ENCODE data around the gene JADE3. TPM values are rescaled to one million over a fixed set of nuclear protein-coding genes. Genes with fewer than 3 reads are reported as not detected.

The JADE3 gene
- total and polyA plus RNA-seq, 11 donors: 1.4 to 11.2 (median 5.9) TPM

GRCh38 chrX:46957297-46957696 is 45.1 kb downstream of the JADE3 start:
- 57 to 65% (median 63%) methylated on average over 3 of the region's 3 CpGs for WGBS, 4 donors

GRCh38 chrX:46959101-46959500 is 46.9 kb downstream of the JADE3 start:
- TF ChIP-seq POLR2A (IDR thresholded peaks at IDR 0.05) (no peak), CTCF (IDR thresholded peaks at IDR 0.05) (no peak)
- Histone ChIP-seq H3K36me3 (no peaks in the 10 kb centered on the region), H3K9me3 (no peaks in the 10 kb centered on the region), H3K4me3 (no peak overlapping the region), H3K4me1 (peaks cover 0 to 16% (median 2%) of the 10 kb centered on the region in 12 donors), H3K27ac (no peak overlapping the region), H3K27me3 (peaks cover 0 to 25% (median 0%) of the 10 kb centered on the region in 9 donors)
- DNase-seq (no peak), ATAC-seq (peak in 1 of 4 donors; percentile 29)
- 29 to 45% (median 37%) methylated on average over 2 of the region's 2 CpGs for WGBS, 4 donors
- intact Hi-C loops (cut with DNase I): loop anchor here in 1 of 10 donors (5.0 kb wide), 1 partner anchor 37 kb away; no protein-coding TSS in a partner anchor

More at GRCh38 chrX:46957297-46957696, 45.1 kb downstream of the JADE3 start:
- H3K27ac ChIP-seq: no peak overlapping the region
- no peaks in the 10 kb centered on the region for H3K9me3 ChIP-seq
- ATAC-seq: no peak
- H3K4me1 ChIP-seq: peaks cover 0 to 25% (median 8%) of the 10 kb centered on the region in 12 donors
- intact Hi-C loops (cut with DNase I): loop anchor here in 1 of 10 donors (5.0 kb wide), 1 partner anchor 35 kb away; no protein-coding TSS in a partner anchor
- no peak for DNase-seq
- TF ChIP-seq CTCF (IDR thresholded peaks at IDR 0.05) (no peak), POLR2A (IDR thresholded peaks at IDR 0.05) (no peak)
- no peaks in the 10 kb centered on the region for H3K36me3 ChIP-seq
- H3K27me3 ChIP-seq: peaks cover 0 to 19% (median 0%) of the 10 kb centered on the region in 9 donors
- no peak overlapping the region for H3K4me3 ChIP-seq

- ATAC-seq (peak in 3 of 4 donors; percentile 15 to 42 (median 20)), DNase-seq (no peak)
- H3K9me3 ChIP-seq: no peaks in the 10 kb centered on the region
- intact Hi-C loops (cut with DNase I): loop anchor here in 2 of 10 donors (5.0 kb wide), 2 partner anchors 38 to 43 kb away; no protein-coding TSS in a partner anchor
- peaks cover 0 to 25% (median 0%) of the 10 kb centered on the region in 9 donors for H3K27me3 ChIP-seq
- H3K4me3 ChIP-seq: no peak overlapping the region
- TF ChIP-seq POLR2A (IDR thresholded peaks at IDR 0.05): no peak
- no peak for TF ChIP-seq CTCF (IDR thresholded peaks at IDR 0.05)
- H3K27ac ChIP-seq: no peak overlapping the region
- H3K4me1 ChIP-seq: peaks cover 0 to 8% (median 0%) of the 10 kb centered on the region in 12 donors
- no peaks in the 10 kb centered on the region for H3K36me3 ChIP-seq
- 56 to 77% (median 63%) methylated on average over 3 of the region's 3 CpGs for WGBS, 4 donors
These were observed 47.9 kb downstream of the JADE3 start for GRCh38 chrX:46959985-46960700.

GRCh38 chrX:46961097-46961496 is 48.9 kb downstream of the JADE3 start:
- DNase-seq (no peak), ATAC-seq (no peak)
- Histone ChIP-seq H3K4me3 (no peak overlapping the region), H3K36me3 (no peaks in the 10 kb centered on the region), H3K27me3 (peaks cover 0 to 27% (median 0%) of the 10 kb centered on the region in 9 donors), H3K27ac (no peak overlapping the region), H3K9me3 (no peaks in the 10 kb centered on the region), H3K4me1 (peaks cover 0 to 9% (median 0%) of the 10 kb centered on the region in 12 donors)
- TF ChIP-seq POLR2A (IDR thresholded peaks at IDR 0.05) (no peak), CTCF (IDR thresholded peaks at IDR 0.05) (no peak)
- intact Hi-C loops (cut with DNase I): loop anchor here in 1 of 10 donors (5.0 kb wide), 1 partner anchor 44 kb away; no protein-coding TSS in a partner anchor
- 39 to 69% (median 63%) methylated on average over 3 of the region's 3 CpGs for WGBS, 4 donors

Data from heart left ventricle (tissue), 16 donors.